Astrocyte (in vitro differentiated cells and primary cell): ENCODE measurements around the gene COPZ2.

Source experiments
- EZH2 ChIP-seq: IDR thresholded peaks from 2 replicates; pipeline ENCODE4 v1.6.1; 2012; ENCODE audit warnings: mild to moderate bottlenecking, low read length, inconsistent platforms; ENCODE audit not compliant: insufficient read depth
- TF ChIP-seq, protein P1 (sequence below): IDR thresholded peaks from 2 replicates; pipeline ENCODE4 v1.5.1; 2011; ENCODE audit warnings: low read depth, mild to moderate bottlenecking, inconsistent platforms, low read length, moderate library complexity; ENCODE audit not compliant: insufficient read depth

- TF ChIP-seq, protein P1, sequence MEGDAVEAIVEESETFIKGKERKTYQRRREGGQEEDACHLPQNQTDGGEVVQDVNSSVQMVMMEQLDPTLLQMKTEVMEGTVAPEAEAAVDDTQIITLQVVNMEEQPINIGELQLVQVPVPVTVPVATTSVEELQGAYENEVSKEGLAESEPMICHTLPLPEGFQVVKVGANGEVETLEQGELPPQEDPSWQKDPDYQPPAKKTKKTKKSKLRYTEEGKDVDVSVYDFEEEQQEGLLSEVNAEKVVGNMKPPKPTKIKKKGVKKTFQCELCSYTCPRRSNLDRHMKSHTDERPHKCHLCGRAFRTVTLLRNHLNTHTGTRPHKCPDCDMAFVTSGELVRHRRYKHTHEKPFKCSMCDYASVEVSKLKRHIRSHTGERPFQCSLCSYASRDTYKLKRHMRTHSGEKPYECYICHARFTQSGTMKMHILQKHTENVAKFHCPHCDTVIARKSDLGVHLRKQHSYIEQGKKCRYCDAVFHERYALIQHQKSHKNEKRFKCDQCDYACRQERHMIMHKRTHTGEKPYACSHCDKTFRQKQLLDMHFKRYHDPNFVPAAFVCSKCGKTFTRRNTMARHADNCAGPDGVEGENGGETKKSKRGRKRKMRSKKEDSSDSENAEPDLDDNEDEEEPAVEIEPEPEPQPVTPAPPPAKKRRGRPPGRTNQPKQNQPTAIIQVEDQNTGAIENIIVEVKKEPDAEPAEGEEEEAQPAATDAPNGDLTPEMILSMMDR: no peak
- TF ChIP-seq EZH2: no peak
Measured at GRCh38 chr17:47982645-47983390, 54.8 kb downstream of the COPZ2 start.
